Progenitor cell of endocrine pancreas (in vitro differentiated cells): ENCODE data around the gene TMSB10. TPM values are rescaled to one million over a fixed set of nuclear protein-coding genes. Genes with fewer than 3 reads are reported as not detected.

Source experiments
- DNase-seq: peaks from one replicate; pipeline ENCODE4 v3.0.0; 2021; ENCODE audit warnings: low spot score; ENCODE audit not compliant: unreplicated experiment
- H3K27ac Mint-ChIP-seq: 2 replicates; pipeline ENCODE4 v1.8.0; 2021; ENCODE audit warnings: mild to moderate bottlenecking, moderate library complexity, mixed read lengths
- H3K27me3 Mint-ChIP-seq: 2 replicates; pipeline ENCODE4 v1.8.0; 2021; ENCODE audit warnings: mixed read lengths
- H3K36me3 Mint-ChIP-seq: 2 replicates; pipeline ENCODE4 v1.8.0; 2022; ENCODE audit warnings: mixed read lengths; ENCODE audit not compliant: insufficient read depth
- H3K4me1 Mint-ChIP-seq: 2 replicates; pipeline ENCODE4 v1.8.0; 2021; ENCODE audit warnings: low read depth, mixed read lengths
- H3K4me3 Mint-ChIP-seq: 2 replicates; pipeline ENCODE4 v1.8.0; 2021; ENCODE audit warnings: low read depth, mild to moderate bottlenecking, moderate library complexity, mixed read lengths
- H3K9me3 Mint-ChIP-seq: 2 replicates; pipeline ENCODE4 v1.8.0; 2021; ENCODE audit warnings: low read depth, mixed read lengths
- total RNA-seq: library from RNA; stranded (reverse); gene quantifications from 2 replicates; pipeline ENCODE4 v1.2.1, GENCODE V29; 2021
- TF ChIP-seq, protein P1 (sequence below): fragments of 200-600 bp; sonication (generic); IDR thresholded peaks from one replicate; pipeline ENCODE4 v1.5.0; 2021; ENCODE audit warnings: antibody characterized with exemption, mild to moderate bottlenecking; ENCODE audit not compliant: unreplicated experiment

TMSB10 gene
- total RNA-seq, 1 donor from 2014 or later = 2,136 TPM

DNA sequence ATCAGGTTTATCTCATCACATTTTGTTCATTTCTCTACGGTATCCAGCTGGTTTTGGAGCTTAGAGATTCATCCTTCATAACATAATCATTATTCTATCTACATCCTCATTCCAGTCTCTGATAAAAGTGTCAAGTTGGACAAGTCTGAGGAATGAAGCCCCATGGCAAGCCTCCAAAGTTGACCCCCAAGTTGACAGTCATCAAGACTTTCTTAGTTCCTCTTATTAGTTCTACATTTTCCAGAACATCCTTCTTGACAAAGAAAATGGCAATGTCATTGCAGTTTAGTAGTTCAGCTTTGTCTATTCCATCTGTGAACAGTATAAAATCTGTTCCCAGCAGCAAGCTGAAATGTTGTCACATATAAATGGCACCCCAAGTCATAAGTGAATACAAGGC, 4.5 kb upstream of the TMSB10 start:
- Mint-ChIP-seq H3K4me1 (peaks cover 3% of the 10 kb centered on the region), H3K4me3 (no peak overlapping the region), H3K36me3 (peaks cover under 1% of the 10 kb centered on the region), H3K27ac (no peak overlapping the region), H3K27me3 (peaks cover 24% of the 10 kb centered on the region), H3K9me3 (no peaks in the 10 kb centered on the region)
- no peak for DNase-seq
- TF ChIP-seq, protein P1, sequence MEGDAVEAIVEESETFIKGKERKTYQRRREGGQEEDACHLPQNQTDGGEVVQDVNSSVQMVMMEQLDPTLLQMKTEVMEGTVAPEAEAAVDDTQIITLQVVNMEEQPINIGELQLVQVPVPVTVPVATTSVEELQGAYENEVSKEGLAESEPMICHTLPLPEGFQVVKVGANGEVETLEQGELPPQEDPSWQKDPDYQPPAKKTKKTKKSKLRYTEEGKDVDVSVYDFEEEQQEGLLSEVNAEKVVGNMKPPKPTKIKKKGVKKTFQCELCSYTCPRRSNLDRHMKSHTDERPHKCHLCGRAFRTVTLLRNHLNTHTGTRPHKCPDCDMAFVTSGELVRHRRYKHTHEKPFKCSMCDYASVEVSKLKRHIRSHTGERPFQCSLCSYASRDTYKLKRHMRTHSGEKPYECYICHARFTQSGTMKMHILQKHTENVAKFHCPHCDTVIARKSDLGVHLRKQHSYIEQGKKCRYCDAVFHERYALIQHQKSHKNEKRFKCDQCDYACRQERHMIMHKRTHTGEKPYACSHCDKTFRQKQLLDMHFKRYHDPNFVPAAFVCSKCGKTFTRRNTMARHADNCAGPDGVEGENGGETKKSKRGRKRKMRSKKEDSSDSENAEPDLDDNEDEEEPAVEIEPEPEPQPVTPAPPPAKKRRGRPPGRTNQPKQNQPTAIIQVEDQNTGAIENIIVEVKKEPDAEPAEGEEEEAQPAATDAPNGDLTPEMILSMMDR = no peak

DNA sequence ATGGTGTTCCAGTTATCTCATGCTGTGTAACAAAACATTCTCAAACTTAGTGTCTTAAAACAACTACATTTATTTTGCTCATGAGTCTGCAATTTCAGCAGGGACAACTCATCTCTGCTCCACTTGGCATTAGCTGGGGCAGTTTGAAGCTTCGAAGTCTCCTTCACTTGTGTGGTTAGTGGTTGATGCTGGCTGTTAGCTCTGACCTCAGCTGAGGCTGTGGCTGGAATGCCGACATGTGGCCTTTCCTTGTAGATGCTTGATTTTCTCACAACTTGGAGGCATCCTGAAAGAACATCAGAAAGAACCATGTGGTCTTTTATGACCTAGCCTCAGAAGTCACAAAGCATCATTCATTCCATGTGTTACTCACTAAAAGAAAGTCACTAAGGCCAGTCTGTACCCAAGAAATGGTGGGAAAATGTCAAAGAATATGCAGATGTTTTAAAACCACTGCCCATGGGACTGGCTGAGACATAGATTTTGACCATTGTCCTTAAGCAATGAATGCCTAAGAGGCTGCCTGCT, 3.8 kb upstream of the TMSB10 start:
- H3K36me3 Mint-ChIP-seq = peaks cover 6% of the 10 kb centered on the region
- no peak overlapping the region for H3K4me3 Mint-ChIP-seq
- no peak for DNase-seq
- TF ChIP-seq, protein P1 = no peak
- H3K4me1 Mint-ChIP-seq = peaks cover 3% of the 10 kb centered on the region
- H3K27me3 Mint-ChIP-seq = peaks cover 24% of the 10 kb centered on the region
- H3K27ac Mint-ChIP-seq = no peak overlapping the region
- no peaks in the 10 kb centered on the region for H3K9me3 Mint-ChIP-seq

GRCh38 chr2:84902526-84902925, 2.9 kb upstream of the TMSB10 start:
- no peak overlapping the region for H3K27ac Mint-ChIP-seq
- no peaks in the 10 kb centered on the region for H3K9me3 Mint-ChIP-seq
- no peak overlapping the region for H3K4me3 Mint-ChIP-seq
- peaks cover 11% of the 10 kb centered on the region for H3K4me1 Mint-ChIP-seq
- TF ChIP-seq, protein P1 = no peak
- no peak for DNase-seq
- H3K36me3 Mint-ChIP-seq = peaks cover 13% of the 10 kb centered on the region
- H3K27me3 Mint-ChIP-seq = peaks cover 24% of the 10 kb centered on the region

DNA sequence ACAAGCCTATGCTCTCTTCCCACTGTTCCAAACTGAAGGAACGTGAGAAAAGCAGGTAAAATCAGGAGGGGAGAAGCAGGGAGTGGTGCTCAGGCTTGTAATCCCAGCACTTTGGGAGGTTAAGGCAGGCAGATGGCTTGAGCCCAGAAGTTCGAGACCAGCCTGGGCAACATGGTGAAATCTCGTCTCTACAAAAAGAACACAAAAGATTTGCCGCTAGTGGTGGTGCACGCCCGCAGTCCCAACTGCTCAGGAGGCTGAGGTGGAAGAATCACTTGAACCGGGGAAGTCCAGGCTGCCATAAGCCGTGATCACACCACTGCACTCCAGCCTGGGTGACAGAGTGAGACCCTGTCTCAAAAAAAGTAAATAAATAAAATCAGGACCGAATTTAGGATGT, 1.3 kb upstream of the TMSB10 start:
- peaks cover 17% of the 10 kb centered on the region for H3K4me1 Mint-ChIP-seq
- TF ChIP-seq, protein P1 = no peak
- peaks cover 24% of the 10 kb centered on the region for H3K27me3 Mint-ChIP-seq
- H3K27ac Mint-ChIP-seq = no peak overlapping the region
- peaks cover 22% of the 10 kb centered on the region for H3K36me3 Mint-ChIP-seq
- DNase-seq = no peak
- H3K4me3 Mint-ChIP-seq = peak overlapping the region; percentile 82
- peaks cover 4% of the 10 kb centered on the region for H3K9me3 Mint-ChIP-seq

DNA sequence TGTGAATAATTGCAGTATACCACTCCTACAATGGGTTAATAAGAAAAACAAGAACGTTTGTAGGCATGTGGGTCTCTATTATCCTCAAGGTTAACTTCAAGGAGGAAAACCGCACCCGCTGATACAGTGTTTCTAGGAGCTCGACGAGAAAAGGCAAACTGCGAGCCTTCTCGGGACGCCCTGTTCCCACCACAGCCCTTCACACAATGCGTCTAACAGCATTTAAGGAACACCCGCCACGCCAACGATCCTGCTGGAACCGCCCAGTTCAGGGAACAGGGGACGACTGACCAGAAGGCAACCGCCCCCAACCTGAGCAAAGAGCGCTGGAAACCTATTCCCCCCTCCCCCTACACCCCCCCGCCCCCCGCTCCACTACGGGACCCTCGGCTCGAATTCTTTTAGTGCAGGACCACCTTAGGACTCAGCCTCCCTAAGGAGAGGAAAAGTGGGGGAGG, 710 bp upstream of the TMSB10 start:
- no peak for DNase-seq
- Mint-ChIP-seq H3K27ac (peak overlapping the region; percentile 84), H3K4me1 (peaks cover 17% of the 10 kb centered on the region), H3K36me3 (peaks cover 27% of the 10 kb centered on the region), H3K27me3 (peaks cover 24% of the 10 kb centered on the region), H3K4me3 (peak overlapping the region; percentile 82), H3K9me3 (peaks cover 9% of the 10 kb centered on the region)
- TF ChIP-seq, protein P1 = no peak
